H54 (cell line): Measurements from ENCODE around the gene C1orf94.
"Not testable (repeated sequence)": the region's sequence is repeated elsewhere in the genome, so short reads cannot be mapped to it uniquely, and the experiment has no call there.

Experiments
- DNase-seq: peaks from one replicate; pipeline ENCODE4 v3.0.0; 2011; ENCODE audit warnings: low spot score, mixed read lengths; ENCODE audit not compliant: insufficient read length
- FAIRE-seq: peaks from 3 replicates; lab custom pipeline; 2011; peaks lifted over from hg19 to GRCh38; lab: Jason Lieb, UNC
- POLR2A ChIP-seq: IDR thresholded peaks from 2 replicates; pipeline ENCODE4 v1.6.1; 2011; ENCODE audit warnings: low read depth, mild to moderate bottlenecking, low read length

The C1orf94 gene

DNA sequence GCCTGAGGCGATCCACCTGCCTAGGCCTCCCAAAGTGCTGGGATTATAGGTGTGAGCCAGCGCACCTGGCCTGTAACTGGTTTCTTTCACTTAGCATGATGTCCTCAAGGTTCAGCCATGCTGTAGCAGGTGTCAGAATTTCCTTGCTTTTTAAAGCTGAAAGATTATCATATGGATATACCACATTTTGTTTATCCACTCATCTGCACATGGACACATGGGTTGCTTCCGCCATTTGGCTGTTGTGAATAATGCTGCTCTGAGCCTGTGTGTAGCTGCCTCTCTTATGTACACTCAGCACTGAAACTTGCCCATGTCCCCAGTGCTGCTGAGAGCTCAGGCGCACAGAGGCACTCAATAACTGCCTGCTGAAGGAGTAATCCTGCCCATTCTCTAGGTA, 23.5 kb upstream of the C1orf94 start:
- FAIRE-seq: no peak
- TF ChIP-seq POLR2A: no peak
- DNase-seq: no peak

DNA sequence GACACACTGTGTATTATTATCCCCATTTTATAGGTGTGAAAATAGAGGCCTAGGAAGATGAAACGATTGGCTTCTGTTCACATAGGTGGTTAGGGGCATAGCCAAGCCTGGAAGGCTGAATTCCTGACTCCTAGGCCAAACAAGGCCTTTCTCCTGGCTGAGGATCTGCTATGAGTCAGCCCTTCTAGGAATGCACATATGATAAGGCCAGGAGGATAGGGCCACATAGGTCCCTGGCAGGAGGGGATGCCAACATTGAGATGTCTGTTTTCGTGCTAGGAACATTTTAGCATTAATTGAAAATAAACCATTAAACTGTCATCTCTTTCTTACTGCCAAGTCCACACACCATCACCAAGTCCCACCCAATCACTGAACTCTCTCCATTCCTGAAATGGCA, 20.8 kb upstream of the C1orf94 start:
- no peak for TF ChIP-seq POLR2A
- DNase-seq (peak; percentile 37), FAIRE-seq (peak; percentile 64)

DNA sequence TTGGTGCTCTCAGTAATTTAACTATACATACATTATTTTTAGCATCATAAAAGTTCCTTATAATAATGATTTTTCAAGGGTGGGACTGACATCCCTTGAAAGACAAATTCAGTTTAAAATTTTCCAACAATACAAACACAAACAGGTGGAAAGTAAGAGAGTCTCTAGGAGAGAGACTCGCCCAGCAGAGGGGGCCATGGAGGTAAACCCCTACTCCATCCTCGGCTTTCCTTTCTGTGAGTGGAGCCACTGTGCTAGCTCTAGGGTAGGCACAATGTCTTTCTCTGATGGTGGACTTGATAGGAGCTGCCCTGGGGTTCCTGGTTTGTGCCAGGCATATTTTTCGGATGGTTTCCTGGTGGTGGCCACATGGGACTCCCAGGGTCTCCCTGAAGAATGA, 20.0 kb upstream of the C1orf94 start:
- no peak for TF ChIP-seq POLR2A
- DNase-seq (no peak), FAIRE-seq (no peak)

DNA sequence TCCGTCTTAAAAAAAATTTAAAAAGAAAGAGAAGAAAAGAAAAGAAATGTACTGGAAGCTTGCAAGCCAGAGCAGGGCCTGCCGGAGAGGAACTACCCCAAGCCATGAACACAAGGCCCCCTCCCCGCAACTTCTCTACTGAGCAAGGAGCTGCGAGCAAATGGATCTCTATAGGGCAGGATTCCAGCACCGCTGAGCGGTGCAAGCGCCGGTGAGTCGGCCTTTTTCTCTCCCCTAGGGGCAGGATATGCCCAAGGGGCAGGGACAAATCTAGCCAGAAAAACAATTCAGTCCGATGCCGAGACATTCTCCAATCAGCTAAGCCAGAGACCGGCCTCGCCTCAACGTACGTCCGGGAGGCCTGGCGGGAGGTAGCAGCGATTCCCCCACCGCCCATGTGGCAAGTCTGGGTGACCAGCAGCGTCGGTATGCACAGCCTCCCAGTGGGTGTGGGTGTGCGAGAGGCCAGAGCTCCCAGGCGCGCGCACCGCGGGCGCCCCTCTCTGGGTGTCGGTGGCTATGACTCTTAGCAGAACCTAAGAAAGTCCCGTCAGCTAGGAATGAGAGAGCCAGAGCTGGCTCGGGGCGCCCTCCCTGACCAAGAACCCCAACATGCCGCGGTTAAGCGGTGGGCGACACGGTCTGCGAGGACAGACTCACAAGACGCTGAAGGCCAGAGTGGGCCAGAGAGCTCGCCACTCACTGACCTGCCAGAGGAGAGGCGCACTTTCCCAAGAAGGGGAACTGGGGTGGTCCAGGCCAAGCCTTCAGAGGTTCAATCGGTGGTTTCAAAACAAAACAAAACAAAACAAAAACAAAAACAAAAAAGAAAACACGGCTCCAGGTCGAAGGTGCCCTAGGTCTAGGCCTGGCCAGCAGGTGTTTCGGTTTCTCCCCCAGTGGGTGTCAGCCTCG, 13.6 kb upstream of the C1orf94 start:
- DNase-seq: peak; percentile 93
- peak; percentile 97 for FAIRE-seq
- TF ChIP-seq POLR2A: no peak

DNA sequence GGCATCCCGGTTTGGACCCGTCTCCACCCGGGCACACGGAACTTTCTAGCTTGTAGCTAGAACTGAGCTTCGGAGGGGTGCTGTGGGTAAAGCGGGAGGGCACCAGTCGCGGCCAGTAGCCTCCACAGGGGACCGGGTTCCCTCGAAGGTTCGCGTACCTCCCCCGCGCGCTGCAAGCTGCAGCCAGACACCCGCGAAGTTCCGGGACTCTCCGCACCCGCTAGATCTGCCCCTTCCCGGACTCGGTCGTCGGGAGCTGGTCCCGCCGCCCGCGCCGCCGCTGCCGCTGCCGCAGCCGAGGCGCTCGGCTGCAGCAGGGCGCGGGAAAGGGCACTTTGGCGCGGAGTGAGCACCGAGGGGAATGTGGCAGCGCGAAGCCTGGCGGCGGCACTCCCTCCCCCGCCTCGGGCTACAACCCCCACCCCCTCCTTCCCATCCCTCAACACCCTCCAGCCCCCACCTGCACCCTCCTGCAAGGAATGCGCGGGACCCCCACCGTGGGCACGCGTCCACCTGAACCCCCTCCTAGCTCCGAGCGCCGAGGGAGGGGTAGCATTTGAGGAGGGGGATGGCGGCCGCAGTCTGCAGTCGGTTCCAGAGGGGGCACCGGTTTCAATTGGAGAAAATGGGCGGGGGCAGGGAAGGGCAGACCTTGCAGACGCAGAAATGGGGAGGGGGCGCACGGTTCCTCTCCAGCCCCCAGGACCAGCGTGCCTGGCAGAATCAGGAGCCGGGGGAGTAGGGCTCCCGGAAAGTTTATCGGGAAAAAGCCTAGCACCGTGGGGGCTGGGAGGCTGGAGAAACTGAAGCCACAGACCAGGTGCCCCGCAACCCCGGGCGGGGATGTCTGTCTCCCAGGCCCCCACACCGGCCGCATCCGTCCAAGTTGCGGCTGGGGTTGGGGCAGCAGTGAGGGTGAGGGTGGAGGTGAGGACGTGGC, 12.6 kb upstream of the C1orf94 start:
- no peak for FAIRE-seq
- peak; percentile 28 for DNase-seq
- TF ChIP-seq POLR2A: no peak

DNA sequence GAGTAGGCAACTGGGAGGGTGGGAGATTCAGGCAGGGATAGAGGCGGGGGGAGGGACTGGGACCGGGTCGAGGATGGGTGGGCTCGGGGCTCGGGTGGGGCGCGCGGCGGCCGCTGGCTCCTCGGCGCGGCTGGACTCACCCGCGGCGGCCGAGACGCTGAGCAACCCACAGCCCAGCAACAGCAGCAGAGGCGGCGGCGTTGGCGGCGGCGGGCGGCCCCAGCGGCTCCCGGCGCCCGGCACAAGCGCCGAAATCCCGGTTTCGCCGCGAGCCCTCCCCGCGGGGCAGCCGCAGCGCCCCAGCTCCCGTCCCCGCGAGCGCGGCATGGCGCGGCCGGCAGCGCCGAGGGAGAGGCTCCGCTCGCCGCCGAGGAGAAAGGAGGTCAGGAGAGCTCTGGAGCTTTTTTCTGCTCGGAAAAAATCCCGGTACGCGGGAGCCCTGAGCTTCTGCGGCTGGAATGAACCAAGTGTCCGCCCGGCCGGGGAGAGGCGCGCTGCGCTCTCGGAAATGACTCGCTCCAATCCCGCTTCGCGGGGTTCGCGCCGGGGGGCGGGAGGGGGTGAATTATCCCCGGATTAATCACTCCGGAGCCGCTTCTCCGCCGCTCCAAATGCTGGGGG, 11.8 kb upstream of the C1orf94 start, which contains the start of gene CSMD2:
TSS of gene CSMD2 (minus strand) at position 460 of the 621 bp plus-strand sequence. CDS start at position 327, 133 bp downstream.
- TF ChIP-seq POLR2A: no peak
- DNase-seq (peak; percentile 75), FAIRE-seq (no peak)

DNA sequence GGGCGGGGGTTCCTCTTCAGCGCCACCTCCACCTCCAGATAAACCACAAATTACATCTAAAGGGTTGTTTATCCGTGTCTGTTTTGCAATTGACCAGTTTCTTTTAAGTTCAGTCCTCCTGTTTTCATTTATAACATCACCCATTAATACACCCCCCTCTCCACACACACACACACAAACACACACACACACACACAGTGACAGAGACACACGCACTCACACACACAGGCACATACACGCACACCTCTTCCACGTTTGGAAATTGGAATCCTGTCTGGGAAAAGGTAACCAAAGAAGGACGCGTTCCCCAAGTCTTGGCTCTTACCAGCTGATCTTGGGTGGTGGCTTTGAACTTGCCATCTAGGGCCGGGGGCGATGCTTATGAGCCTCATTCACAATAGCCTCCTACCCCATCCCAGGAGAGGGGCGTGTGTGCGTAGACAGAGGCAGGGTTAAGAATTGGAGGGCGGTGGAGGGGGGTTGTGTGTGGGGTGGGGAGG, 11.2 kb upstream of the C1orf94 start:
- no peak for TF ChIP-seq POLR2A
- FAIRE-seq: no peak
- DNase-seq: no peak

DNA sequence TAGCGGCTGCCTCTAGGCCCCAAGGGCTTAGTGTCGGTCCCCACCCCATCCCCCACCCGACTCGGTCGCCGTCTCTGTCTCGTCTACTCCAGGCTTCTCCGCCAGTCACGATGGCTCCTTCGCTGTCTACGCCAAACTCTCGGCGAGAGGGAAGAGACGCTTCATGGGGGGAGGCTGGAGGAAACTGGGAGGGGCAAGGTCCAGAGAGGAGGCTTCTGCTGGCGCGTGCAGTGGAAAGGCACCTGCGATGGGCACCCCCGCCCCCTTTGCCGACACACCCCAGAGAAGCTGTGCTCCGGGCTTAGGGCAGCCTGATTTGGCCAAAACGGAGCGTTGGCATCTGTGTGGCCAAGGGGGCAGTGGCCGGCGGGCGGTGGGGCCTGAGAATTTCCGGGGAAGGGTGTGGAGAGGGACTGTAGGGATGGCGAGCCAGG, 10.5 kb upstream of the C1orf94 start:
- no peak for TF ChIP-seq POLR2A
- FAIRE-seq (no peak), DNase-seq (no peak)

DNA sequence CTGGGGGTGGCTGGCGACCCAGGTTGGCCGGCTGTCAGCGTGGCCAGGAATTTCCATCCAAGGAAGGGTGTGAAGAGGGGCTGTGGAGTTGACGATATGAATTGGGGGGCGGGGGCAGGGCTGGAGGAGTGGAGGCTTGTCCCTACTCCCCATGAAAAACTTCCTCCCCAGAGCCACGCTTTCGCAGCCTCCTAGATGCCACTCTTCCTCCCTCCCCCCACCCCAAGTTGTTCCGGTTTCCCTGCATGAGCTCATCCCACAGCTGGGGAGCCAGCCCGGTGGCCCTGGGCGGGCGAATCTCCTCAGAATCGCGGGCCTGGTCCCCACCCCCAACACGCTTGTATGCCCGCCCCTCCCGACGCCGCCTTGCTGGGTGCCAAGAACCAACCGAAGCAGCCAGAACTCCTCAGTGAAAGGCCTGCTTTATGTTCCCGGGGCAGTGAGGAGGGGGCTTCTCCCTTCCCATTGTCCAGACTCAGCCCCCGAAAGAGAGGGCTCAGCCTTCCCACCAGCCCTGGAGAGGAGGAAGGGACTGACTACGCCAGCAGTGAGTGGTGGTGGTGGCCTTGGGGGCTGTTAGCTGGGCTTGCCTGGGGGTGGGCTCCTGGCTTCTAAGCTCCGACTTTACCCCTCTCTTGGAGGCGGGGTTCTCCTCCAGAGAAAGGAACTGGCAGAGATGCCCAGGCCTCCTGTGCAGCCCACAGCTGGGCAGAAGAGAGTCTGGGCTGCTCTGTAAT, 9.9 kb upstream of the C1orf94 start:
- peak; percentile 78 for DNase-seq
- FAIRE-seq: peak; percentile 81
- TF ChIP-seq POLR2A: no peak

DNA sequence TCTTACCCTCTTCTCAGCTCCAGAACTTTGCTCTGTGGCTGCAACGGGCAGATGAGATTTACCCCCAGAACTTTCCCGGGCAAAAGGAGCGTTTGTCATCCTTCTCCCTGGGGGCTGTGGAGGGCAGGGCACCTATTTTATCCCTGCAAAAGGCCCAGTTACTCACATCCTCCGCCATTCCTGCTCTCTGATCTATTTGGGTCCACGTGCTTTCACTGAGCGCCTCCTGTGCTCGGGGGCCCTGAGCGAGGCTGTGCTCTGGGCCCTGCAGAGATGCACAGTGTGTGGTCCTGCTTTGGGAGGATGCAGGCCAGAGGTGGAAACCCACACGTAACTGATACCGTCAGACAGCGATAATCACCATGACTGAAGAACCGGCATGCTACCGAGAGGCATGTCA, 9.3 kb upstream of the C1orf94 start:
- TF ChIP-seq POLR2A: no peak

DNA sequence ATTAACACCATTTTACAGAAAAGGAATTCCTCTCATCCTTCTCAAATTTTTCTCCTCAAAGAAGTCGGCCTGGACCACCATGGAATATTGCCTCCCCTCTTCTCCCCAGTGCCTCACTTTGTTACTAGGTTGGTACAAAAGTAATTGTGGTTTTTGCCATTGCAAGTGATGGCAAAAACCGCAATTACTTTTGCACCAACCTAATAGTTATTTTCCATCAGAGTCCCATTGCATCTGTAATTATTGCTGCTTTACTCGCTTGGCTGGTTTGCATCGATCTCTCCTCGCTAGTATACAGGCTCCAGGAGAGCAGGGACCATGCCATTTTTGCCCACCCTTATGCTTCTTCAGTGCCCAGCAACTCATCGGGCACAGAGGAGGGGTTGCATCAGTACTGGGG, 963 bp upstream of the C1orf94 start:
- no peak for FAIRE-seq
- no peak for TF ChIP-seq POLR2A
- no peak for DNase-seq

More for the DNA sequence above, 9.3 kb upstream of the C1orf94 start:
- peak; percentile 36 for FAIRE-seq
- DNase-seq: no peak

DNA sequence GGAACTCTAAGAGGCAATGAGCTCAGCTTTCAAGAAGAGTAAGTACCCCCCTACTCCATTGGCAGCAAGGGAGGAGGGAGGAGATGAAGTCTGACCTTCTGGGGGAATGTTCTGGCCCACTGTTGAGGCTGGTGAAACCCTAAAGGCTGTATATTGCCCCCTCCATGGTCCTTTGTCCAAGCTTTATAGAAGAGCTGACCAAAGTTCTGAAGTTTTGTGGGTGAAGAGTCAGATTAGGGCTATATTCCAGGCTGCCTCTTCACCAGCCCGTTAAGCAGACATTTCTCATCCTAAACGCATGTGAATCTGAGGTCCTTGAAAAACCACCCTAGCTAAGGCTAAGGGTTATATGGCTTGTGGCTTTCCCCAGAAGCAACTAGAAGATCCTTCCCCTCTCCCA, 1.4 kb downstream of the C1orf94 start:
- FAIRE-seq: no peak
- DNase-seq: no peak
- no peak for TF ChIP-seq POLR2A

DNA sequence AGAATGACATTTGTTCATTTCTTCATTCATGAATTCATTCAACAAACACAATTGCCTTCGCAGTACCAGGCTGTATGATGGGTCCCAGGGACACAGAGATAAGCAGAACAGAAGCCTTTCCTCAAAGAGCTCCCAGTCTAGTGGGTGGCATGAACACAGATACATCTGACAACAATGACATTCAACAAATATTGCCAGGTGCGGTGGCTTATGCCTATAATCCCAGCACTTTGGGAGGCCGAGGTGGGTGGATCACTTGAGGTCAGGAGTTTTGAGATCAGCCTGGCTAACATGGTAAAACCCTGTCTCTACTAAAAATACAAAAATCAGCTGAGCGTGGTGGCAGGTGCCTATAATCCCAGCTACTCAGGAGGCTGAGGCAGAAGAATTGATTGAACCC, 6.7 kb downstream of the C1orf94 start:
- FAIRE-seq, DNase-seq: not testable (repeated sequence)
